Neural cell (in vitro differentiated cells): ENCODE measurements around the gene COL20A1. TPM values are rescaled to one million over a fixed set of nuclear protein-coding genes. Genes with fewer than 3 reads are reported as not detected.

Source experiments
- H2AFZ ChIP-seq: fragments of 200-600, 300-800 bp; sonication (generic), shearing (Covaris generic); 2 replicates; pipeline ENCODE4 v1.6.0; 2014; ENCODE audit warnings: low read depth, mild to moderate bottlenecking, antibody characterized with exemption, low read length, moderate library complexity
- H3F3A ChIP-seq: fragments of 200-600 bp; shearing (Covaris generic); 2 replicates; pipeline ENCODE4 v1.6.1; 2016; ENCODE audit warnings: mild to moderate bottlenecking, moderate library complexity, mixed read lengths, antibody characterized with exemption, low read length; ENCODE audit not compliant: insufficient read depth, poor library complexity, severe bottlenecking
- H3K27ac ChIP-seq: fragments of 200-600, 300-800 bp; sonication (generic), shearing (Covaris generic); 2 replicates; pipeline ENCODE4 v1.5.1; 2014; ENCODE audit warnings: mild to moderate bottlenecking, low read length, moderate library complexity
- H3K27me3 ChIP-seq: fragments of 300-800, 200-600 bp; sonication (generic), shearing (Covaris generic); 2 replicates; pipeline ENCODE4 v1.6.0; 2014; ENCODE audit warnings: mild to moderate bottlenecking, low read depth, low read length, moderate library complexity; ENCODE audit not compliant: insufficient read depth
- H3K36me3 ChIP-seq: fragments of 300-800, 200-600 bp; sonication (generic), shearing (Covaris generic); 2 replicates; pipeline ENCODE4 v1.5.1; 2014; ENCODE audit warnings: mild to moderate bottlenecking, antibody characterized with exemption, low read length, moderate library complexity; ENCODE audit not compliant: insufficient read depth
- H3K4me2 ChIP-seq: fragments of 300-800, 200-600 bp; sonication (generic), shearing (Covaris generic); 2 replicates; pipeline ENCODE4 v1.6.0; 2014; ENCODE audit warnings: mild to moderate bottlenecking, low read length
- H3K4me3 ChIP-seq: fragments of 300-800, 200-600 bp; sonication (generic), shearing (Covaris generic); 2 replicates; pipeline ENCODE4 v1.5.1; 2014; ENCODE audit warnings: mild to moderate bottlenecking, low read length, moderate library complexity
- H3K79me2 ChIP-seq: fragments of 200-600 bp; shearing (Covaris generic); replicated peaks from 2 replicates; pipeline ENCODE4 v1.6.0; 2014; ENCODE audit warnings: mild to moderate bottlenecking, low read length, moderate library complexity; ENCODE audit not compliant: insufficient read depth
- H3K9ac ChIP-seq: fragments of 300-800, 200-600 bp; sonication (generic), shearing (Covaris generic); 2 replicates; pipeline ENCODE4 v1.6.1; 2016; ENCODE audit warnings: mild to moderate bottlenecking, low read length, mixed read lengths
- H3K9me2 ChIP-seq: fragments of 200-600 bp; shearing (Covaris generic); 2 replicates; pipeline ENCODE4 v1.6.1; 2016; ENCODE audit warnings: mild to moderate bottlenecking, low read length, mixed read lengths; ENCODE audit not compliant: insufficient read depth
- H3K9me3 ChIP-seq: fragments of 200-600, 300-800 bp; sonication (generic), shearing (Covaris generic); 2 replicates; pipeline ENCODE4 v1.6.1; 2016; ENCODE audit warnings: mild to moderate bottlenecking, mixed run types, low read length, moderate library complexity, mixed read lengths
- H4K20me1 ChIP-seq: fragments of 200-600 bp; shearing (Covaris generic); 2 replicates; pipeline ENCODE4 v1.6.1; 2016; ENCODE audit warnings: mild to moderate bottlenecking, mixed run types; ENCODE audit not compliant: insufficient read depth
- CTCF ChIP-seq: fragments of 450-650 bp; IDR thresholded peaks from 2 replicates; pipeline ENCODE4 v1.5.1; 2014; ENCODE audit warnings: antibody characterized with exemption, mild to moderate bottlenecking, moderate library complexity; ENCODE audit not compliant: poor library complexity, severe bottlenecking
- EP300 ChIP-seq: fragments of 450-650 bp; conservative IDR thresholded peaks from 2 replicates; pipeline ENCODE4 v1.6.1; 2014; ENCODE audit warnings: antibody characterized with exemption, mild to moderate bottlenecking, moderate library complexity; ENCODE audit not compliant: poor library complexity, severe bottlenecking
- EZH2 ChIP-seq: fragments of 200-600, 300-800 bp; shearing (Covaris generic), sonication (generic); IDR thresholded peaks from 2 replicates; pipeline ENCODE4 v1.6.1; 2014; ENCODE audit warnings: antibody characterized with exemption, low read length, borderline replicate concordance, mild to moderate bottlenecking; ENCODE audit not compliant: insufficient read depth, poor library complexity, severe bottlenecking
- MXI1 ChIP-seq: fragments of 450-650 bp; conservative IDR thresholded peaks from 2 replicates; pipeline ENCODE4 v1.6.1; 2014; ENCODE audit warnings: antibody characterized with exemption, mild to moderate bottlenecking; ENCODE audit not compliant: poor library complexity, severe bottlenecking
- POLR2AphosphoS5 ChIP-seq: IDR thresholded peaks from 2 replicates; pipeline ENCODE4 v1.6.1; 2012
- RAD21 ChIP-seq: fragments of 450-650 bp; conservative IDR thresholded peaks from 2 replicates; pipeline ENCODE4 v1.6.1; 2014; ENCODE audit warnings: antibody characterized with exemption, mild to moderate bottlenecking, moderate library complexity
- REST ChIP-seq: IDR thresholded peaks from 2 replicates; pipeline ENCODE4 v1.6.1; 2012; ENCODE audit warnings: borderline replicate concordance
- SMC3 ChIP-seq: fragments of 450-650 bp; conservative IDR thresholded peaks from 2 replicates; pipeline ENCODE4 v1.6.1; 2014; ENCODE audit warnings: antibody characterized with exemption, mild to moderate bottlenecking, moderate library complexity; ENCODE audit not compliant: poor library complexity
- TAF1 ChIP-seq: IDR thresholded peaks from 2 replicates; pipeline ENCODE4 v1.6.1; 2012; ENCODE audit warnings: low read depth
- polyA plus RNA-seq: library from polyadenylated mRNA; depleted of rRNA; stranded (reverse); fragments of >200 nt; gene quantifications from 2 replicates; pipeline ENCODE4 v1.2.3, GENCODE V29; 2014

The COL20A1 gene
- polyA plus RNA-seq, 1 donor from 2014 or later = 1.1 TPM

GRCh38 chr20:63374504-63374903, 81.5 kb downstream of the COL20A1 start:
- Histone ChIP-seq H4K20me1 (no peaks in the 10 kb centered on the region), H3K9me3 (no peaks in the 10 kb centered on the region), H3K9me2 (no peaks in the 10 kb centered on the region), H3K36me3 (no peaks in the 10 kb centered on the region), H3K27me3 (no peaks in the 10 kb centered on the region), H3K79me2 (no peaks in the 10 kb centered on the region), H3K9ac (no peak overlapping the region), H3K4me2 (no peak overlapping the region), H2AFZ (no peak overlapping the region), H3K4me3 (no peak overlapping the region), H3F3A (no peaks in the 10 kb centered on the region), H3K27ac (no peak overlapping the region)
- TF ChIP-seq RAD21 (no peak), TAF1 (no peak), SMC3 (no peak)

GRCh38 chr20:63375438-63375837, 82.5 kb downstream of the COL20A1 start:
- Histone ChIP-seq H3K27ac (no peak overlapping the region), H3K9me3 (no peaks in the 10 kb centered on the region), H4K20me1 (no peaks in the 10 kb centered on the region), H3K79me2 (no peaks in the 10 kb centered on the region), H2AFZ (no peak overlapping the region), H3K36me3 (no peaks in the 10 kb centered on the region), H3F3A (no peaks in the 10 kb centered on the region), H3K9ac (no peak overlapping the region), H3K4me2 (no peak overlapping the region), H3K27me3 (no peaks in the 10 kb centered on the region), H3K9me2 (no peaks in the 10 kb centered on the region), H3K4me3 (no peak overlapping the region)
- no peak for TF ChIP-seq MXI1
- TF ChIP-seq CTCF = no peak

GRCh38 chr20:63376283-63377250, 83.6 kb downstream of the COL20A1 start:
- no peak for TF ChIP-seq POLR2AphosphoS5
- TF ChIP-seq TAF1 = no peak
- Histone ChIP-seq H3K9me3 (no peaks in the 10 kb centered on the region), H3K79me2 (no peaks in the 10 kb centered on the region), H3K9me2 (no peaks in the 10 kb centered on the region), H3K27ac (peak overlapping the region; percentile 82), H3F3A (no peaks in the 10 kb centered on the region), H2AFZ (no peak overlapping the region), H3K36me3 (no peaks in the 10 kb centered on the region), H3K9ac (peak overlapping the region; percentile 66), H3K4me2 (no peak overlapping the region), H4K20me1 (no peaks in the 10 kb centered on the region), H3K27me3 (no peaks in the 10 kb centered on the region), H3K4me3 (peak overlapping the region; percentile 48)

GRCh38 chr20:63377256-63377941, 84.4 kb downstream of the COL20A1 start:
- Histone ChIP-seq H3F3A (no peaks in the 10 kb centered on the region), H3K27me3 (no peaks in the 10 kb centered on the region), H3K9me3 (no peaks in the 10 kb centered on the region), H3K9ac (peak overlapping the region; percentile 66), H2AFZ (no peak overlapping the region), H3K9me2 (no peaks in the 10 kb centered on the region), H4K20me1 (no peaks in the 10 kb centered on the region), H3K27ac (peak overlapping the region; percentile 82), H3K4me2 (peak overlapping the region; percentile 45), H3K4me3 (peak overlapping the region; percentile 48), H3K79me2 (no peaks in the 10 kb centered on the region), H3K36me3 (no peaks in the 10 kb centered on the region)
- TF ChIP-seq EZH2 (no peak), REST (peak; percentile 34), MXI1 (peak; percentile 79), EP300 (peak; percentile 66), TAF1 (no peak), RAD21 (peak; percentile 54), POLR2AphosphoS5 (peak; percentile 40)
